HepG2 (cell line): Measurements from ENCODE around the gene GFER. TPM values are rescaled to one million over a fixed set of nuclear protein-coding genes. Genes with fewer than 3 reads are reported as not detected.

Experiments
- FOXA1 ChIP-seq, 2 experiments: fragments of 450-650 bp in 1 of 2; sonication (generic) in 1 of 2; formaldehyde crosslinking in 1 of 2; IDR thresholded peaks; 2 replicates each; pipeline versions ENCODE4 v1.4.0 to v1.6.1; 2016 to 2020; ENCODE audit warnings: missing genetic modification reagents in 1 of 2
- HDAC1 ChIP-seq: sonication (generic); formaldehyde crosslinking; IDR thresholded peaks from 2 replicates; pipeline ENCODE4 v1.5.1; 2020; ENCODE audit warnings: mild to moderate bottlenecking, missing genetic modification reagents
- POGZ ChIP-seq: sonication (generic); formaldehyde crosslinking; IDR thresholded peaks from 2 replicates; pipeline ENCODE4 v1.4.0; 2020; ENCODE audit warnings: mild to moderate bottlenecking, missing genetic modification reagents
- REPIN1 ChIP-seq: sonication (generic); formaldehyde crosslinking; IDR thresholded peaks from 2 replicates; pipeline ENCODE4 v1.8.0; 2022; ENCODE audit warnings: missing genetic modification reagents, low read depth, mild to moderate bottlenecking, borderline replicate concordance
- SIX4 ChIP-seq: sonication (generic); formaldehyde crosslinking; IDR thresholded peaks from 2 replicates; pipeline ENCODE4 v1.4.0; 2020; ENCODE audit warnings: missing genetic modification reagents
- SKI ChIP-seq: fragments of 450-650 bp; IDR thresholded peaks from one replicate; pipeline ENCODE4 v1.6.1; 2018; ENCODE audit warnings: mild to moderate bottlenecking; ENCODE audit not compliant: partially characterized antibody
- TGIF2 ChIP-seq: IDR thresholded peaks from 2 replicates; pipeline ENCODE4 v1.6.1; 2016; ENCODE audit warnings: control low read depth, missing compliant biosample characterization
- TMF1 ChIP-seq: sonication (generic); formaldehyde crosslinking; IDR thresholded peaks from 2 replicates; pipeline ENCODE4 v1.8.1; 2022; ENCODE audit warnings: low read depth, missing genetic modification reagents
- YY1 ChIP-seq: IDR thresholded peaks from 2 replicates; pipeline ENCODE4 v1.6.1; 2011; ENCODE audit warnings: low read length, low read depth, moderate library complexity, mild to moderate bottlenecking; ENCODE audit not compliant: insufficient read depth, insufficient replicate concordance
- ZBTB42 ChIP-seq: sonication (generic); formaldehyde crosslinking; IDR thresholded peaks from 2 replicates; pipeline ENCODE4 v1.5.0; 2020; ENCODE audit warnings: mild to moderate bottlenecking, missing genetic modification reagents
- ZNF282 ChIP-seq: fragments of 450-650 bp; IDR thresholded peaks from 2 replicates; pipeline ENCODE4 v1.6.1; 2018; ENCODE audit not compliant: partially characterized antibody
- ZNF30 ChIP-seq: sonication (generic); formaldehyde crosslinking; IDR thresholded peaks from 2 replicates; pipeline ENCODE4 v1.5.0; 2020; ENCODE audit warnings: mild to moderate bottlenecking, missing genetic modification reagents
- polyA plus RNA-seq, 8 experiments: library from polyadenylated mRNA; depleted of rRNA in 3 of 8; stranded (reverse) in 7 of 8; unstranded in 1 of 8; fragments of >200 nt; fragmentation: Illumina TruSeq in 4 of 8; extraction: Trizol in 4 of 8; gene quantifications; 2 replicates each; pipeline versions ENCODE4 v1.2.1 to v1.2.3, GENCODE V29; 2011 to 2016; ENCODE audit warnings: low read depth in 4 of 8, missing spikeins in 1 of 8, mixed read lengths in 1 of 8; ENCODE audit not compliant: insufficient read depth in 1 of 8
- total RNA-seq, 5 experiments: library from RNA; depleted of rRNA; stranded (reverse); fragments of >200 nt; fragmentation: Illumina TruSeq; extraction: Trizol; gene quantifications; 2 replicates each; pipeline ENCODE4 v1.2.3, GENCODE V29; 2016; ENCODE audit warnings: low read depth in 1 of 5
- TF ChIP-seq, protein P1 (sequence below), 2 experiments: fragments of 450-650 bp in 1 of 2; sonication (generic) in 1 of 2; formaldehyde crosslinking in 1 of 2; IDR thresholded peaks; 2 replicates each; pipeline versions ENCODE4 v1.6.1 to v1.8.0; 2016 to 2022; ENCODE audit warnings: antibody characterized with exemption in 1 of 2, mild to moderate bottlenecking in 1 of 2, missing genetic modification reagents in 1 of 2
- TF ChIP-seq, protein P2 (sequence below): sonication (generic); formaldehyde crosslinking; IDR thresholded peaks from 2 replicates; pipeline ENCODE4 v1.5.0; 2020; ENCODE audit warnings: mild to moderate bottlenecking, missing genetic modification reagents
- TF ChIP-seq, protein P3 (sequence below): sonication (generic); formaldehyde crosslinking; conservative IDR thresholded peaks from 2 replicates; pipeline ENCODE4 v1.8.0; 2022; ENCODE audit warnings: low read depth, missing genetic modification reagents

The GFER gene
- total and polyA plus RNA-seq, 2 of the 13 experiments (the other 11 are each of a cell fraction or from before 2014, with no cell fraction given) = 28.6 to 71.7 TPM

DNA sequence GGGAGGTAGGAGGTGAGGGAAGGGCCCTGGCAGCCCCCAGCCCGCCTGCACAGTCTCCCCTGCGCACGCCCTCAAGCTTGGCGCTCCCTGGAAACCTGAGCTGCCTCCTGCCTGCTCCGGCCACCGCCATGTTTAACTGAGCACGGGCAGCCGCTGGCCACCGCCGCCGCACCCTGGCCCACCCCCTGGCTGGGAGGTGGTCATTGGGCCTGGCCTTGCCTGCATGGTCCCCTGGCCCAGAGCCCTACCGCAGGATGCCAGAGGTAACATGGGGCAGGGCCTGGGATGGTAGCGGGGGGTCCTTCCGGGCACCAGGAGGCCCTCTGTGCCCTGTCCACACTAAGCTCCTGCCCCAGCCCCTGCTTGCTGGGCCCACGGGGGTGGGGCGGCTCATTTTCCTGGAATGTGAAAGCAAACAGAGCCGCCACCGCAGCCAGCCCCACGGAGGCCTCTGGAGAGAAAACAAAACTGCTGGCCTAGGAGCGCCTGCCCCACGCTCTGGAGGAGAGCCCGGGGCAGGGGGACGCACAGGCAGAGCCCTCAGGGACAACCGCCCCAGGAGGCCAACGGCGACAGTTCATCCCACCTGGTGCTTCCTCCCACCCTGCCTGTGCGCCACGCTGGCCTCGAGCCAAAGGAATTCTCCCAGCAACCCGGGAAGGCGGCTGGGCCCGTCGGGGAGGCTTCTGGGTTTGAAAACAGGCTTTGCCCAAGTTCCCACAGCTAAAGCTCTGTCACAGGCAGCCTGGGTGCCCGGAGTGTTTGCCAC, 51.6 kb downstream of the GFER start (continued):
- TF ChIP-seq, protein P1, sequence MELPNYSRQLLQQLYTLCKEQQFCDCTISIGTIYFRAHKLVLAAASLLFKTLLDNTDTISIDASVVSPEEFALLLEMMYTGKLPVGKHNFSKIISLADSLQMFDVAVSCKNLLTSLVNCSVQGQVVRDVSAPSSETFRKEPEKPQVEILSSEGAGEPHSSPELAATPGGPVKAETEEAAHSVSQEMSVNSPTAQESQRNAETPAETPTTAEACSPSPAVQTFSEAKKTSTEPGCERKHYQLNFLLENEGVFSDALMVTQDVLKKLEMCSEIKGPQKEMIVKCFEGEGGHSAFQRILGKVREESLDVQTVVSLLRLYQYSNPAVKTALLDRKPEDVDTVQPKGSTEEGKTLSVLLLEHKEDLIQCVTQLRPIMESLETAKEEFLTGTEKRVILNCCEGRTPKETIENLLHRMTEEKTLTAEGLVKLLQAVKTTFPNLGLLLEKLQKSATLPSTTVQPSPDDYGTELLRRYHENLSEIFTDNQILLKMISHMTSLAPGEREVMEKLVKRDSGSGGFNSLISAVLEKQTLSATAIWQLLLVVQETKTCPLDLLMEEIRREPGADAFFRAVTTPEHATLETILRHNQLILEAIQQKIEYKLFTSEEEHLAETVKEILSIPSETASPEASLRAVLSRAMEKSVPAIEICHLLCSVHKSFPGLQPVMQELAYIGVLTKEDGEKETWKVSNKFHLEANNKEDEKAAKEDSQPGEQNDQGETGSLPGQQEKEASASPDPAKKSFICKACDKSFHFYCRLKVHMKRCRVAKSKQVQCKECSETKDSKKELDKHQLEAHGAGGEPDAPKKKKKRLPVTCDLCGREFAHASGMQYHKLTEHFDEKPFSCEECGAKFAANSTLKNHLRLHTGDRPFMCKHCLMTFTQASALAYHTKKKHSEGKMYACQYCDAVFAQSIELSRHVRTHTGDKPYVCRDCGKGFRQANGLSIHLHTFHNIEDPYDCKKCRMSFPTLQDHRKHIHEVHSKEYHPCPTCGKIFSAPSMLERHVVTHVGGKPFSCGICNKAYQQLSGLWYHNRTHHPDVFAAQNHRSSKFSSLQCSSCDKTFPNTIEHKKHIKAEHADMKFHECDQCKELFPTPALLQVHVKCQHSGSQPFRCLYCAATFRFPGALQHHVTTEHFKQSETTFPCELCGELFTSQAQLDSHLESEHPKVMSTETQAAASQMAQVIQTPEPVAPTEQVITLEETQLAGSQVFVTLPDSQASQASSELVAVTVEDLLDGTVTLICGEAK (IDR thresholded peaks at IDR 0.05) = no peak
- TF ChIP-seq, protein P1 (CRISPR knock-in tag; IDR thresholded peaks at IDR 0.05) = peak; percentile 56
- TF ChIP-seq, protein P2, sequence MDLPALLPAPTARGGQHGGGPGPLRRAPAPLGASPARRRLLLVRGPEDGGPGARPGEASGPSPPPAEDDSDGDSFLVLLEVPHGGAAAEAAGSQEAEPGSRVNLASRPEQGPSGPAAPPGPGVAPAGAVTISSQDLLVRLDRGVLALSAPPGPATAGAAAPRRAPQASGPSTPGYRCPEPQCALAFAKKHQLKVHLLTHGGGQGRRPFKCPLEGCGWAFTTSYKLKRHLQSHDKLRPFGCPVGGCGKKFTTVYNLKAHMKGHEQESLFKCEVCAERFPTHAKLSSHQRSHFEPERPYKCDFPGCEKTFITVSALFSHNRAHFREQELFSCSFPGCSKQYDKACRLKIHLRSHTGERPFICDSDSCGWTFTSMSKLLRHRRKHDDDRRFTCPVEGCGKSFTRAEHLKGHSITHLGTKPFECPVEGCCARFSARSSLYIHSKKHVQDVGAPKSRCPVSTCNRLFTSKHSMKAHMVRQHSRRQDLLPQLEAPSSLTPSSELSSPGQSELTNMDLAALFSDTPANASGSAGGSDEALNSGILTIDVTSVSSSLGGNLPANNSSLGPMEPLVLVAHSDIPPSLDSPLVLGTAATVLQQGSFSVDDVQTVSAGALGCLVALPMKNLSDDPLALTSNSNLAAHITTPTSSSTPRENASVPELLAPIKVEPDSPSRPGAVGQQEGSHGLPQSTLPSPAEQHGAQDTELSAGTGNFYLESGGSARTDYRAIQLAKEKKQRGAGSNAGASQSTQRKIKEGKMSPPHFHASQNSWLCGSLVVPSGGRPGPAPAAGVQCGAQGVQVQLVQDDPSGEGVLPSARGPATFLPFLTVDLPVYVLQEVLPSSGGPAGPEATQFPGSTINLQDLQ (CRISPR knock-in tag) = peak; percentile 67
- no peak for TF ChIP-seq ZNF282
- TF ChIP-seq YY1 = peak; percentile 84
- TF ChIP-seq TGIF2 = no peak
- TF ChIP-seq SKI = peak; percentile 77
- no peak for TF ChIP-seq TMF1 (CRISPR knock-in tag)
- TF ChIP-seq FOXA1 (IDR thresholded peaks at IDR 0.05) = no peak
- peak; percentile 94 for TF ChIP-seq FOXA1 (CRISPR knock-in tag; IDR thresholded peaks at IDR 0.05)
- peak; percentile 62; the same call in 1 of the 2 replicates for TF ChIP-seq SIX4 (CRISPR knock-in tag)
- TF ChIP-seq, protein P3, sequence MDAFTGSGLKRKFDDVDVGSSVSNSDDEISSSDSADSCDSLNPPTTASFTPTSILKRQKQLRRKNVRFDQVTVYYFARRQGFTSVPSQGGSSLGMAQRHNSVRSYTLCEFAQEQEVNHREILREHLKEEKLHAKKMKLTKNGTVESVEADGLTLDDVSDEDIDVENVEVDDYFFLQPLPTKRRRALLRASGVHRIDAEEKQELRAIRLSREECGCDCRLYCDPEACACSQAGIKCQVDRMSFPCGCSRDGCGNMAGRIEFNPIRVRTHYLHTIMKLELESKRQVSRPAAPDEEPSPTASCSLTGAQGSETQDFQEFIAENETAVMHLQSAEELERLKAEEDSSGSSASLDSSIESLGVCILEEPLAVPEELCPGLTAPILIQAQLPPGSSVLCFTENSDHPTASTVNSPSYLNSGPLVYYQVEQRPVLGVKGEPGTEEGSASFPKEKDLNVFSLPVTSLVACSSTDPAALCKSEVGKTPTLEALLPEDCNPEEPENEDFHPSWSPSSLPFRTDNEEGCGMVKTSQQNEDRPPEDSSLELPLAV (CRISPR knock-in tag) = no peak
- TF ChIP-seq HDAC1 (CRISPR knock-in tag) = peak; percentile 93
- 0 out of 2 replicates have a peak, but pooled peaks have one; percentile 58 for TF ChIP-seq ZBTB42 (CRISPR knock-in tag)
- 0 out of 2 replicates have a peak, but pooled peaks have one; percentile 59 for TF ChIP-seq POGZ (CRISPR knock-in tag)
- TF ChIP-seq ZNF30 (CRISPR knock-in tag) = no peak
- TF ChIP-seq REPIN1 (CRISPR knock-in tag) = no peak
